Cardiac atrium fibroblast (primary cell): ENCODE data around the gene CLDN1. TPM values are rescaled to one million over a fixed set of nuclear protein-coding genes. Genes with fewer than 3 reads are reported as not detected.

ENCODE experiments used
- total RNA-seq: library from RNA; depleted of rRNA; stranded (reverse); fragments of >200 nt; gene quantifications from 2 replicates; pipeline ENCODE4 v1.2.3, GENCODE V29; 2015

Gene CLDN1, protein sequence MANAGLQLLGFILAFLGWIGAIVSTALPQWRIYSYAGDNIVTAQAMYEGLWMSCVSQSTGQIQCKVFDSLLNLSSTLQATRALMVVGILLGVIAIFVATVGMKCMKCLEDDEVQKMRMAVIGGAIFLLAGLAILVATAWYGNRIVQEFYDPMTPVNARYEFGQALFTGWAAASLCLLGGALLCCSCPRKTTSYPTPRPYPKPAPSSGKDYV
- 0.32 TPM in 1 of 2 replicates, not detected in the other for total RNA-seq

GRCh38 chr3:190321789-190322603 lies at the start of gene CLDN1:
Gene CLDN1, minus strand, starts transcription at chr3:190322446. Its CDS starts 240 bp downstream, at chr3:190322206.

Other genes with a start within 250 kb of the CLDN1 start
- gene P3H2, start 201.5 kb downstream of the CLDN1 start, total RNA-seq: 11.5 and 13.9 TPM in 2 replicates
- gene CLDN16, start 65.7 kb upstream of the CLDN1 start, total RNA-seq: not detected in 2 replicates
- not detected in 2 replicates for gene TMEM207, start 127.5 kb upstream of the CLDN1 start, total RNA-seq
- 31.6 and 35.0 TPM in 2 replicates for gene IL1RAP, start 191.6 kb upstream of the CLDN1 start, total RNA-seq